ENCODE data around the gene DOC2A. TPM values are rescaled to one million over a fixed set of nuclear protein-coding genes. Genes with fewer than 3 reads are reported as not detected.

DOC2A gene
- total RNA-seq, 2 donors from 2014 or later, result 0.63 to 0.77 TPM

DNA sequence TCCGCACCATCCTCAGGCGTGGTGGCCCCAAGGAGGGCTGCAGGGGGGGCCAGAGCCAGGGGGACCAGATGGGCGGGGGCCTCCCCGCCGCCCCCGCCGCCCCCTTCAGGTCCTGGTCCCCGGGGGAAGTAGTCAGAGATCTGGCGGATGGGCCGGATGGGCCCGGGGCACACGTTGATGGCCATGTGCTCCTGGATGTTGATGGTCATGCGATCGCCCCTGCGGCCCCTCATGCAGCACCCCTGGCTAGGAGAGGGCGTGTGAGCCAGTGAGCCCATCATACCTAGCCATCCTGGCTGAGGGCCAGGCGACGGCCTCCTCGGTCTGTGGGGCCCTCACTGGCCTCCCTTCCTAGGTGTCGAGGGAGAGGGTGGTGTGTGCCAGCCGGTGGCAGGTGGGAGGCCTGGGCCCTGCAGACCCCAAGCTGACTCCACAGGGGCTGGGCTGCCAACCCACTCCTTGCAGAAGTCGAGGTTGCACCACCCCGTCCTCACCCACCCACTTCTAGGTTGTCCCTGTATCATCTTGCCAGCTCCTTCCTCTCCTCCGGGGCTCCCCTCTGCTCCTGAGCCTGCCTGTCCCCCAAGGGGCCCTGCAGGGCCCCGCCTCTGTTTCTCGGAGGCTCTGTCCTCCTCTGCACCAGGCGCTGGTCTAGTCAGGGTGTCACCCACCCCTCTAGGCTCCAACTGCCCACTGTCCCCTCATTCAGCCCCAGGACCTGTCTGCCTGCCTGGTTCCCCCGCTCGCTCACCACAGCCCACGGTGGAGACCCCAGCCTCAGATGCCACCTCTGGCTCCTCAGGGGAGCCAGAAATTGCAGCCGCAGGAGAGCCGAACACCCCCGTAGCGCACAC lies 610 bp downstream of the DOC2A start:
- ATAC-seq, result peak in 1 of 2 donors; percentile 6
- no peak for DNase-seq

GRCh38 chr16:30009085-30009862 lies 1.6 kb downstream of the DOC2A start:
- DNase-seq (no peak), ATAC-seq (no peak)
- intact Hi-C loops (cut with DNase I), result loop anchor here in 1 of 2 donors (10.0 kb wide), 1 partner anchor 144 kb away; the partner anchor contains the start of gene CDIPT

More for the DNA sequence above, 610 bp downstream of the DOC2A start:
- intact Hi-C loops (cut with DNase I), result loop anchor here (10.0 kb wide), 1 partner anchor 145 kb away; the partner anchor contains the start of gene CDIPT (in 2 of the 2)

DNA sequence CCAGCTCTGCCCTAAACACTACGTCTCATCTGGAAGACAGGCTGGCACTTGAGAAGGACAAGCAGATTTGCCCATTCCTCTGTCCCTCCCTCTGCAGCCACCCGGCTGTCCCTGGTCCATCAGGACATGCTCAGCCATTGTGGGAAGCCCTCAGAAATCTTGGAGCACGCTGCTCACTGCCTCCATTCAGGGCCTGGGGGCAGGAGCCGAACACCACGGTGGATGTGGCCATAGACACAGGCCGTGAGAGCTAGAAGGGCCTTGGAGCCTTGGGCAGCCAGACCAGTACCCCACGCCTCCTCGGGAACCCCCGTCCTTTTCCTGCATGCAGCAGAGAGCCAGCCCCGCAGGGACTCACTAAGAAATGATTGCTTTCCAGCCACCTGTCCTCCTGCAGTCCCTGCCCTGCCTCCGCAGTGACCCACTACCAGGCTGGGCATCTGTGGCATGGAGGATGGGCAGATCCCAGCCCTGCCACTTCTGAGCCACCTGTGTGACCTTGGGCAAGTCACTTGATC lies 3.4 kb downstream of the DOC2A start:
- intact Hi-C loops (cut with DNase I), result loop anchor here in 1 of 2 donors (10.0 kb wide), 1 partner anchor 143 kb away; the partner anchor contains the start of gene CDIPT
- no peak for ATAC-seq
- no peak for DNase-seq

DNA sequence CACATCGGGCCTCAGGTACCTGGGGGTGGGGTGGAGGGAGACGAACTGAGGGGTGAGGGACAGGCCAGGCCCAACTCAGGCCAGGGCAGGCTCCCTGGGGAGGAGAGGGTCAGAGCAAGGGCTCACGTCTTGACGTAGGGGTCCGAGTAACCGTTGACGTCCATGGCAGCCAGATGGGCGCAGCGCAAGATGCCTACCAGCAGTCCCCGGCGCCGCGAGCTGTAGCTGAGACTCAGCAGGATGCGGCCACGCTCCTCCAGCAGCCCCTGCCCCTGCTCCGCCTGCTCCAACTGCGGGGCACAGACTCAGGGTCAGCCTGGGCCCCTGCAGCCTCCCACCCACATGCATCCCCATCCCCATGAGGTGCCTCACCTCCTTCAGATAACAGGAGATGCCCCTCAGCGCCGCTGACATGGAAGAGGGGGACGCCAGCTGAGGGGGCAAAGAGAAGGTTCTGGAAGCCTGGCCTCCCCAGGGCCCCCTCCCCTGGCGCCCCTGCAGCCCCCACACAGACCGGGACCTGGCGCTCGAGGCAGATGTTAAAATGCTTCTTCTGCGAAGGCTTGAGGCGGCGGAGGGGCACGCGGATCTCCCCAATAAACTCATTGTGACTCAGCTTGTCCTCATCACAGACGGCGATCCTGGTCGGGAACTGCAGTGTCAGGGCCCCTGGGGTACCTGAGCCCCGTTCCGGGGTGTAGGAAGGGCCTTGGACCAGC lies 4.0 kb downstream of the DOC2A start:
- intact Hi-C loops (cut with DNase I), result loop anchor here in 1 of 2 donors (10.0 kb wide), 1 partner anchor 142 kb away; the partner anchor contains the start of gene CDIPT
- DNase-seq, result no peak
- no peak for ATAC-seq

DNA sequence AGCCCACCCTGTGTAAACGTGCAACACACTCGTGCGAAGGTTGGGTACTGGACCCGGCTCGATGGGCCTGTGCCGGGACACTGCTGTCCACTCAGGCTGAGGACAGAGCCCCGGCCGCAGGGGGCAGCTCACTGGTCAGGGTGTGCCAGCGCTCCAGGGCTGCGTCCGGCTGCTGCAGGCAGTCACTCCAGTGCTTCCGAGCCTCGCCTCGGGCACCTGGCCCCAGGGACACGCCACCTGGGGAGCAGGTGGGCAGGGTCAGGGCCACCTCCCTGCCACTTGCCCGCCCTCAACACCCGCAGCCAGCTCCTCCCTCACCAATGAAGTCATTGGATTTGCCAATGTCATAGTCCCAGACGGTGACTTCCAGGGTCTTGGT lies 4.7 kb downstream of the DOC2A start:
- intact Hi-C loops (cut with DNase I), result loop anchor here in 1 of 2 donors (10.0 kb wide), 1 partner anchor 141 kb away; the partner anchor contains the start of gene CDIPT
- ATAC-seq, result no peak

DNA sequence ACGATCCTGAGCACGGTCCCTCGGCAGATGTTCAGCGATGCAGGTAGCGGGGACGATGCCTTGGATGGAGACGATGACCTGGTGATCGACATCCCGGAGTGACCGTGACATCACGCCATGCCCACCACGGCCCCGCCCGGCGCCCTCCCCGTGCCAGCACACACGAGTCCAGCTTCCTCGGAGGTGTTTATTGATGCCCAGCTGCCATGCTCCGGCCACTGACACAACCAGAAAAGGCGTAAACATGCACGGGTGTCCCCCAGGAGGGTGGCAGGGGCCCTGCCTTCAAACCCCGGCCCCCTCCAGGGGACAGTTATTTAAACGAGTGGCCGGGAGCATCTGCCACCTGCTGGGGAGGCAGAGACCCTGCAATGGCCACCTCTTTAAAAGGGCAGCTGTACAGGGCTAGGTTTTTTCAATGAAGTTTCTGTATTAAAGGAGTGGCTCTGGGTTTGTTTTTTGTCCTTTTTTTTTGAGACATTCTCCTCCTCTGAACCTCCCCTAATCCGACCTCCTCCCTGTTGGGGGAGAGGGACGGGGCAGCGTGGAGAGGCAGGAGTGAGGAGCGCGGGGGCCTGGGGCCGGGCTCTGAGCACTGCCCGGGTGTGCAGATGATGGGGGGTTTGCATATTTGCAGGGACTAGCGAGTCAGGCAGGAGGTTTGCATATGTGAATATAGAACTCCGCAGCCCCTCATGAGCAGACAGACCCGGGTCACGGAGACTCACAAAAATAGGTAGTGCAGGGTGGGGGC lies 5.3 kb downstream of the DOC2A start:
- no peak for DNase-seq
- ATAC-seq, result peak; percentile 36 to 62
- intact Hi-C loops (cut with DNase I), result loop anchor here in 1 of 2 donors (10.0 kb wide), 1 partner anchor 141 kb away; the partner anchor contains the start of gene CDIPT

More for the DNA sequence above, 4.7 kb downstream of the DOC2A start:
- DNase-seq, result no peak

GRCh38 chr16:30004811-30005242 lies 6.0 kb downstream of the DOC2A start:
- intact Hi-C loops (cut with DNase I), result loop anchor here in 1 of 2 donors (10.0 kb wide), 1 partner anchor 140 kb away; the partner anchor contains the start of gene CDIPT
- ATAC-seq (peak; percentile 3 to 13), DNase-seq (no peak)

DNA sequence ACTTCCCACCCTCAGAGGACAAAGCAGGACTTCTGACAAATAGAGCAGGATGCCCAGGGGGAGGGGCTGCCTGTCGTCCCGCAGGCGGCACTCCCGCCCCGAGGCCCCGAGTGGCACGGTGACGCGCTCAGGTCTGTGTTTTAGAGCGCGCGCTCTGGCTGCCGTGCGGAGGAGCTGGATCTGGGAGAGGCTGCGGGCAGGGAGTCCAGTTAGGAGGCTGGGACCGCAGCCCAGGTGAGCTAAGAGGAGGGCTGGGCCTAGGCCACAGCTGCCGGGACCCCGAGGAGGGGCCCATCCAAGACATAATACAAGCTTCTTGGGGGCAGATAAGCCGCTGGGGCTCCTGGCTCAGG lies 6.4 kb downstream of the DOC2A start:
- DNase-seq (no peak), ATAC-seq (no peak)
- intact Hi-C loops (cut with DNase I), result loop anchor here in 1 of 2 donors (10.0 kb wide), 1 partner anchor 140 kb away; the partner anchor contains the start of gene CDIPT

GRCh38 chr16:30003670-30004423 lies 7.0 kb downstream of the DOC2A start:
- ATAC-seq (no peak), DNase-seq (no peak)
- intact Hi-C loops (cut with DNase I), result loop anchor here in 1 of 2 donors (10.0 kb wide), 1 partner anchor 139 kb away; the partner anchor contains the start of gene CDIPT

GRCh38 chr16:30002614-30003346 lies 8.0 kb downstream of the DOC2A start:
- no peak for ATAC-seq
- intact Hi-C loops (cut with DNase I), result loop anchor here in 1 of 2 donors (10.0 kb wide), 1 partner anchor 138 kb away; the partner anchor contains the start of gene CDIPT
- DNase-seq, result no peak

- ATAC-seq (no peak), DNase-seq (no peak)
- intact Hi-C loops (cut with DNase I), result loop anchor here in 1 of 2 donors (10.0 kb wide), 1 partner anchor 136 kb away; the partner anchor contains the start of gene CDIPT
These were observed 9.8 kb downstream of the DOC2A start for GRCh38 chr16:30000735-30001631.

DNA sequence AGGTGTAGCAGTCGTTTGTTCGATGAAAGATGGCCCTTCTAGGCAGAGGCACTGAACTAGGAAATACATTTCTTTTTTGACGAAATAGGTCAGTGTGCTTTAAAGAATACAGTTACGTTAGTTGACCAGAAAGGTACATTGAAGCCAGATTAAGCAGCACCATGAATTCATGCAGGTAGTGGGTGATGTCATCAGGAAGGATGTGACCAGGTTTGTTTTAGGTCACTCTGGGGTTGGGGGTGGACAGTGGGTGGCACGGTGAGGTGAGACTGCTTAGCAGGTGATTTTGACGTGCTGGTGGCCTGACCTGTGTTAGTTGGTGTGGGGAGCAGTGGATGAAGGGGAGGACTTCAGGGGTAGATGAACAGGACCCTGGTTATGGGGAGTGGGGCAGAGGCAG lies 11.2 kb downstream of the DOC2A start:
- intact Hi-C loops (cut with DNase I), result loop anchor here in 1 of 2 donors (10.0 kb wide), 2 partner anchors 75 to 135 kb away; partner anchors contain the start of genes CDIPT and KCTD13
- no peak for DNase-seq
- no peak for ATAC-seq

DNA sequence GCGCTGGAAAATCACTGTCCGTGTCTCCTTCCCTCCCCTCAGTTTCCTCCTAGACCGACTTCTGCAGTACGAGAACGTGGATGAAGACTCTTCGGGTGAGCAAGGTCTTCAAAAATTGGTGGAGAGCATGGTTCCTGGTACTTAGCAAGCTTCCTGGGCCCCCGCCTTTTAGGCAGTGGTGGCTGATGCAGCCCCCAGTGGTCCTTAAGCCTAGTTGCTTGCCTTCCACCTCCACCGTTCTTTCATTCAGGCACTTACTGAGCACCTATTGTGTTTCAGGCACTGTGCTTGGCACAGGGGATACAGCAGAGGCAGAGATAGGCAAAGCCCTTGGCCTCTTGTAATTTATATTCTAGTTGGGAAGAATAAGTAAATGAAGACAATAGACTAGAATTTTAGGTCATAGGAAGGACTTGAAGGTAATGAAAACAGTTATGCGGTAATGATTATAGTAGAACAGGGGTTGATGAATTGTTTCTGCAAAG lies 14.0 kb downstream of the DOC2A start:
- ATAC-seq (no peak), DNase-seq (no peak)
- intact Hi-C loops (cut with DNase I), result loop anchor here (2.0 to 10.0 kb wide), 2 partner anchors 34 to 72 kb away; partner anchors contain the start of genes KCTD13 (in 1 of the 2) and TMEM219 (in 1 of the 2)

GRCh38 chr16:29995911-29996765 lies 14.7 kb downstream of the DOC2A start, which contains the start of gene INO80E:
INO80E (plus strand) TSS chr16:29996241; CDS start chr16:29996311, 70 bp downstream.
- DNase-seq (peak; percentile 99), ATAC-seq (peak; percentile 98 to 99)
- intact Hi-C loops (cut with DNase I), result loop anchor here (2.0 to 10.0 kb wide), 2 partner anchors 33 to 71 kb away; partner anchors contain the start of genes KCTD13 (in 1 of the 2) and TMEM219 (in 1 of the 2)
